K562 (cell line): Measurements from ENCODE around the gene KLRD1. TPM values are rescaled to one million over a fixed set of nuclear protein-coding genes. Genes with fewer than 3 reads are reported as not detected.
A peak's percentile ranks its signal among the peaks of the same experiment; 100 is the strongest.

Experiments used
- CBX2 ChIP-seq: fragments of 200-600 bp; sonication (generic); IDR thresholded peaks from one replicate; pipeline ENCODE4 v1.6.1; 2012; ENCODE audit warnings: mild to moderate bottlenecking, low read length, inconsistent platforms; ENCODE audit not compliant: insufficient read depth, poor library complexity, severe bottlenecking
- CBX8 ChIP-seq: fragments of 200-600 bp; sonication (generic); IDR thresholded peaks from 2 replicates; pipeline ENCODE4 v1.6.1; 2012; ENCODE audit warnings: borderline replicate concordance, mixed run types, low read depth, mild to moderate bottlenecking, moderate library complexity, mixed read lengths, low read length, control low read depth, inconsistent platforms; ENCODE audit not compliant: poor library complexity, severe bottlenecking; ENCODE audit errors: extremely low read depth
- E2F4 ChIP-seq: sonication (generic); formaldehyde crosslinking; IDR thresholded peaks from 2 replicates; pipeline ENCODE4 v1.8.0; 2022; ENCODE audit warnings: mild to moderate bottlenecking, low read depth, missing genetic modification reagents
- FOXO4 ChIP-seq: fragments of 450-650 bp; formaldehyde crosslinking; IDR thresholded peaks from 2 replicates; pipeline ENCODE4 v1.4.0; 2020; ENCODE audit warnings: mild to moderate bottlenecking, moderate library complexity
- GATAD2A ChIP-seq: fragments of 450-650 bp; IDR thresholded peaks from 2 replicates; pipeline ENCODE4 v1.6.1; 2017
- ZBTB11 ChIP-seq, 3 experiments: fragments of 200-800 bp in 1 of 3; fragments of 250-450 bp in 1 of 3; fragments of 450-650 bp in 1 of 3; sonication (Bioruptor Pico) in 1 of 3; sonication (Bioruptor generic) in 1 of 3; formaldehyde crosslinking in 1 of 3; IDR thresholded peaks; 2 replicates each; pipeline versions ENCODE4 v1.6.1 to v1.8.0; 2016 to 2022; ENCODE audit warnings: mild to moderate bottlenecking in 2 of 3, missing genetic modification characterization in 2 of 3, missing compliant biosample characterization in 1 of 3, moderate library complexity in 1 of 3
- ZNF57 ChIP-seq: fragments of 450-650 bp; formaldehyde crosslinking; IDR thresholded peaks from 2 replicates; pipeline ENCODE4 v1.4.0; 2020; ENCODE audit warnings: mild to moderate bottlenecking, moderate library complexity
- polyA plus RNA-seq, 8 experiments: library from polyadenylated mRNA; depleted of rRNA in 4 of 8; stranded (reverse) in 5 of 8; unstranded in 3 of 8; fragments of >200 nt; fragmentation: Nextera tagmentation in 2 of 8; fragmentation: Illumina TruSeq in 1 of 8; extraction: Ambion mirVana in 2 of 8; extraction: Trizol in 1 of 8; gene quantifications; 2 replicates each; pipeline versions ENCODE4 v1.2.1 to v1.2.3, GENCODE V29; 2011 to 2014; ENCODE audit warnings: inconsistent platforms in 1 of 8, missing spikeins in 1 of 8
- total RNA-seq, 7 experiments: library from RNA; depleted of rRNA in 6 of 7; stranded (reverse); fragments of >200 nt in 6 of 7; fragmentation: Illumina TruSeq in 2 of 7; extraction: Trizol in 2 of 7; gene quantifications; 2 replicates each; pipeline versions ENCODE4 v1.2.1 to v1.2.3, GENCODE V29; 2011 to 2021; ENCODE audit warnings: low replicate concordance in 1 of 7
- TF ChIP-seq, protein P1 (sequence below): fragments of 450-650 bp; IDR thresholded peaks from 2 replicates; pipeline ENCODE4 v1.6.1; 2016; ENCODE audit warnings: mild to moderate bottlenecking
- TF ChIP-seq, protein P2 (sequence below): fragments of 150-350 bp; conservative IDR thresholded peaks from 2 replicates; pipeline ENCODE4 v1.6.1; 2014; ENCODE audit warnings: low read length

The KLRD1 gene
- total and polyA plus RNA-seq, 9 of the 15 experiments (the other 6 are each of a cell fraction or from before 2014, with no cell fraction given) = not detected

- no peak for TF ChIP-seq FOXO4 (CRISPR knock-in tag)
- TF ChIP-seq CBX8 = no peak
- no peak for TF ChIP-seq E2F4 (CRISPR knock-in tag)
- no peak for TF ChIP-seq ZNF57 (CRISPR knock-in tag)
- TF ChIP-seq ZBTB11 (CRISPR knock-in tag; IDR thresholded peaks at IDR 0.05) = 0 out of 6 replicates have a peak, but pooled peaks of 1 of the 3 experiments have one; percentile 8
- TF ChIP-seq GATAD2A = no peak
- TF ChIP-seq CBX2 = no peak
- TF ChIP-seq, protein P1, sequence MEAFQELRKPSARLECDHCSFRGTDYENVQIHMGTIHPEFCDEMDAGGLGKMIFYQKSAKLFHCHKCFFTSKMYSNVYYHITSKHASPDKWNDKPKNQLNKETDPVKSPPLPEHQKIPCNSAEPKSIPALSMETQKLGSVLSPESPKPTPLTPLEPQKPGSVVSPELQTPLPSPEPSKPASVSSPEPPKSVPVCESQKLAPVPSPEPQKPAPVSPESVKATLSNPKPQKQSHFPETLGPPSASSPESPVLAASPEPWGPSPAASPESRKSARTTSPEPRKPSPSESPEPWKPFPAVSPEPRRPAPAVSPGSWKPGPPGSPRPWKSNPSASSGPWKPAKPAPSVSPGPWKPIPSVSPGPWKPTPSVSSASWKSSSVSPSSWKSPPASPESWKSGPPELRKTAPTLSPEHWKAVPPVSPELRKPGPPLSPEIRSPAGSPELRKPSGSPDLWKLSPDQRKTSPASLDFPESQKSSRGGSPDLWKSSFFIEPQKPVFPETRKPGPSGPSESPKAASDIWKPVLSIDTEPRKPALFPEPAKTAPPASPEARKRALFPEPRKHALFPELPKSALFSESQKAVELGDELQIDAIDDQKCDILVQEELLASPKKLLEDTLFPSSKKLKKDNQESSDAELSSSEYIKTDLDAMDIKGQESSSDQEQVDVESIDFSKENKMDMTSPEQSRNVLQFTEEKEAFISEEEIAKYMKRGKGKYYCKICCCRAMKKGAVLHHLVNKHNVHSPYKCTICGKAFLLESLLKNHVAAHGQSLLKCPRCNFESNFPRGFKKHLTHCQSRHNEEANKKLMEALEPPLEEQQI = no peak
- TF ChIP-seq, protein P2, sequence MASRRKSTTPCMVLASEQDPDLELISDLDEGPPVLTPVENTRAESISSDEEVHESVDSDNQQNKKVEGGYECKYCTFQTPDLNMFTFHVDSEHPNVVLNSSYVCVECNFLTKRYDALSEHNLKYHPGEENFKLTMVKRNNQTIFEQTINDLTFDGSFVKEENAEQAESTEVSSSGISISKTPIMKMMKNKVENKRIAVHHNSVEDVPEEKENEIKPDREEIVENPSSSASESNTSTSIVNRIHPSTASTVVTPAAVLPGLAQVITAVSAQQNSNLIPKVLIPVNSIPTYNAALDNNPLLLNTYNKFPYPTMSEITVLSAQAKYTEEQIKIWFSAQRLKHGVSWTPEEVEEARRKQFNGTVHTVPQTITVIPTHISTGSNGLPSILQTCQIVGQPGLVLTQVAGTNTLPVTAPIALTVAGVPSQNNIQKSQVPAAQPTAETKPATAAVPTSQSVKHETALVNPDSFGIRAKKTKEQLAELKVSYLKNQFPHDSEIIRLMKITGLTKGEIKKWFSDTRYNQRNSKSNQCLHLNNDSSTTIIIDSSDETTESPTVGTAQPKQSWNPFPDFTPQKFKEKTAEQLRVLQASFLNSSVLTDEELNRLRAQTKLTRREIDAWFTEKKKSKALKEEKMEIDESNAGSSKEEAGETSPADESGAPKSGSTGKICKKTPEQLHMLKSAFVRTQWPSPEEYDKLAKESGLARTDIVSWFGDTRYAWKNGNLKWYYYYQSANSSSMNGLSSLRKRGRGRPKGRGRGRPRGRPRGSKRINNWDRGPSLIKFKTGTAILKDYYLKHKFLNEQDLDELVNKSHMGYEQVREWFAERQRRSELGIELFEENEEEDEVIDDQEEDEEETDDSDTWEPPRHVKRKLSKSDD = no peak
Measured at GRCh38 chr12:10364815-10365622, 57.3 kb downstream of the KLRD1 start (continued).
